K562 (cell line): ENCODE results near the gene AGRP. TPM values are rescaled to one million over a fixed set of nuclear protein-coding genes. Genes with fewer than 3 reads are reported as not detected.
A peak's percentile ranks its signal among the peaks of the same experiment; 100 is the strongest.

Experiments
- ARID3B ChIP-seq: fragments of 250-450 bp; sonication (Bioruptor Pico); IDR thresholded peaks from 2 replicates; pipeline ENCODE4 v1.4.0; 2020; ENCODE audit warnings: borderline replicate concordance
- BDP1 ChIP-seq: IDR thresholded peaks from 3 replicates; pipeline ENCODE4 v1.6.1; 2011; ENCODE audit not compliant: insufficient read length, insufficient read depth
- BMI1 ChIP-seq: fragments of 150-350 bp; IDR thresholded peaks from 2 replicates; pipeline ENCODE4 v1.6.1; 2014; ENCODE audit warnings: low read length
- CHD4 ChIP-seq: fragments of 200-600 bp; sonication (generic); IDR thresholded peaks from 3 replicates; pipeline ENCODE4 v1.6.1; 2012; ENCODE audit warnings: low read depth, mild to moderate bottlenecking, mixed read lengths, low read length, inconsistent platforms; ENCODE audit not compliant: insufficient read depth, insufficient replicate concordance, poor library complexity, severe bottlenecking
- CXXC5 ChIP-seq: fragments of 250-450 bp; sonication (Bioruptor Pico); IDR thresholded peaks from 2 replicates; pipeline ENCODE4 v1.8.0; 2022; ENCODE audit warnings: inconsistent platforms, mild to moderate bottlenecking, moderate library complexity
- GMEB1 ChIP-seq: fragments of 250-450 bp; sonication (Bioruptor Pico); IDR thresholded peaks from 2 replicates; pipeline ENCODE4 v1.4.0; 2020; ENCODE audit warnings: mild to moderate bottlenecking
- JUND ChIP-seq, 2 experiments: IDR thresholded peaks; 2 replicates in 1 of 2; 3 replicates in 1 of 2; pipeline ENCODE4 v1.6.1; 2011; ENCODE audit warnings: borderline replicate concordance in 2 of 2, low read depth in 2 of 2, low read length in 2 of 2, improper control_type of control experiment in 1 of 2, missing biosample characterization in 1 of 2, missing genetic modification characterization in 1 of 2, missing genetic modification reagents in 1 of 2
- KLF16 ChIP-seq: IDR thresholded peaks from 2 replicates; pipeline ENCODE4 v1.6.1; 2016; ENCODE audit warnings: antibody characterized with exemption
- MNT ChIP-seq, 2 experiments: fragments of 450-650 bp; conservative IDR thresholded peaks; 2 replicates each; pipeline ENCODE4 v1.6.1; 2017; ENCODE audit warnings: mild to moderate bottlenecking in 2 of 2, moderate library complexity in 2 of 2
- MXI1 ChIP-seq: IDR thresholded peaks from 2 replicates; pipeline ENCODE4 v1.6.1; 2011; ENCODE audit warnings: low read depth, mild to moderate bottlenecking, improper control_type of control experiment, low read length
- SLC30A9 ChIP-seq: fragments of 250-450 bp; sonication (Bioruptor Pico); IDR thresholded peaks from 2 replicates; pipeline ENCODE4 v1.8.0; 2022; ENCODE audit warnings: mild to moderate bottlenecking, moderate library complexity
- SP1 ChIP-seq: sonication (generic); formaldehyde crosslinking; IDR thresholded peaks from 2 replicates; pipeline ENCODE4 v1.8.1; 2022; ENCODE audit warnings: mild to moderate bottlenecking, missing genetic modification reagents
- SREBF1 ChIP-seq: fragments of 150-350 bp; IDR thresholded peaks from 2 replicates; pipeline ENCODE4 v1.6.1; 2014; ENCODE audit warnings: antibody characterized with exemption, low read depth, low read length, borderline replicate concordance
- TCF3 ChIP-seq: sonication (generic); formaldehyde crosslinking; IDR thresholded peaks from 2 replicates; pipeline ENCODE4 v1.4.0; 2020; ENCODE audit warnings: mild to moderate bottlenecking, missing genetic modification reagents
- ZNF311 ChIP-seq: fragments of 250-450 bp; sonication (Bioruptor Pico); IDR thresholded peaks from 2 replicates; pipeline ENCODE4 v1.4.0; 2020; ENCODE audit warnings: mild to moderate bottlenecking, moderate library complexity
- ZNF511 ChIP-seq: sonication (generic); formaldehyde crosslinking; IDR thresholded peaks from 2 replicates; pipeline ENCODE4 v1.8.0; 2022; ENCODE audit warnings: mild to moderate bottlenecking, missing genetic modification reagents
- polyA plus RNA-seq, 8 experiments: library from polyadenylated mRNA; depleted of rRNA in 4 of 8; stranded (reverse) in 5 of 8; unstranded in 3 of 8; fragments of >200 nt; fragmentation: Nextera tagmentation in 2 of 8; fragmentation: Illumina TruSeq in 1 of 8; extraction: Ambion mirVana in 2 of 8; extraction: Trizol in 1 of 8; gene quantifications; 2 replicates each; pipeline versions ENCODE4 v1.2.1 to v1.2.3, GENCODE V29; 2011 to 2014; ENCODE audit warnings: inconsistent platforms in 1 of 8, missing spikeins in 1 of 8
- total RNA-seq, 7 experiments: library from RNA; depleted of rRNA in 6 of 7; stranded (reverse); fragments of >200 nt in 6 of 7; fragmentation: Illumina TruSeq in 2 of 7; extraction: Trizol in 2 of 7; gene quantifications; 2 replicates each; pipeline versions ENCODE4 v1.2.1 to v1.2.3, GENCODE V29; 2011 to 2021; ENCODE audit warnings: low replicate concordance in 1 of 7

The AGRP gene
- total and polyA plus RNA-seq, 9 of the 15 experiments (the other 6 are each of a cell fraction or from before 2014, with no cell fraction given), result not detected

DNA sequence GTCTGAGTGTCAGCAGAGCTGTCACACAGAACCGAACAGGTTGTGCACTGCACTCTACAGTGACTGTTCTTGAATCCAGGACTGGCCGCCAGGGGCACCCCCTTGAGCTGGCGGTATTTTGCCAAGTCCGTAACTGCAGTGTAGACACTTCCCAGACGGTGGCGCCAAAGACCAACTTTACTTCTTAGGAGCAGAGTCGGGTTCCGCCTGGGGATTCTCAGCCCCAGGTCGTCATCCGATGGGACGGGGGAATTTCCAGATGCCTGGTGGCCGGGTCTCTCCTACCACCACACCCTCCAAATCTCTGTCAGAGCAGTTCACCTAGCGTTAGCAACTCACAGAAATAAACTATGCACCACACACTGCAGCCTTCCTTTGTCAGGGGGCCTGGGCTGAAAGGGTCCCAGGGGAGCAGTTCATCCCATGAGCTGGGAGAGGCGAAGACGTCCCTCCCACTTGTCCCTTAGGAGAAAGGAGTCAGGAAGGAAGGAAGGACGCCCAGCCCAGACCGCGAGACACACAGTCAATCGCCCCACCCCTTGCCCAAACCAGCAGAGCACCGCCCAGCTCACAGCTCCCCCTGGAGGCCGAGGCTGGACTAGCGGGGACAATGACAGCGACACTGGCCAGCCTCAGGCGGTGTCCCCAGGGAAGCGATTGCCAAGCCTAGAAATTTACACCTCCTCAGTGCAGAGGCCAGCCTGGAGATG, 37.9 kb upstream of the AGRP start (continued):
- peak; percentile 52; the same call in 1 of the 2 replicates for TF ChIP-seq JUND (IDR thresholded peaks at IDR 0.05; ENCODE audit: borderline replicate concordance, low read depth, low read length)
- TF ChIP-seq JUND (tag; IDR thresholded peaks at IDR 0.05; ENCODE audit: borderline replicate concordance, low read depth, low read length), result no peak; the same call in 1 of the 3 replicates
- no peak for TF ChIP-seq BMI1
- no peak for TF ChIP-seq SREBF1
- TF ChIP-seq ARID3B, result no peak
- TF ChIP-seq SLC30A9 (CRISPR knock-in tag), result no peak
- no peak for TF ChIP-seq ZNF311 (CRISPR knock-in tag)
- 0 out of 2 replicates have a peak, but pooled peaks have one; percentile 2 for TF ChIP-seq TCF3 (CRISPR knock-in tag)
- TF ChIP-seq MNT (conservative IDR thresholded peaks at IDR 0.05), result peak in 1 of 2 experiments; percentile 73; a peak in 3 of 4 replicates
- TF ChIP-seq MXI1, result peak; percentile 56; the same call in 1 of the 2 replicates
- TF ChIP-seq CHD4, result peak; percentile 44
- TF ChIP-seq SP1 (CRISPR knock-in tag), result peak; percentile 84
- TF ChIP-seq KLF16, result peak; percentile 51
- TF ChIP-seq GMEB1 (CRISPR knock-in tag), result no peak
- TF ChIP-seq BDP1, result no peak
- TF ChIP-seq ZNF511 (CRISPR knock-in tag), result peak; percentile 5; the same call in 1 of the 2 replicates
- TF ChIP-seq CXXC5, result peak; percentile 56; the same call in 1 of the 2 replicates
